Fibroblast of skin of right biceps (primary cell): ENCODE data around the gene FGF9.

ENCODE experiments used
- DNase-seq: peaks from one replicate; pipeline ENCODE4 v3.0.0-alpha.2; 2013

Gene FGF9

GRCh38 chr13:21675095-21675991 is 4.5 kb downstream of the FGF9 start:
- no peak for DNase-seq

GRCh38 chr13:21676611-21677021 is 5.7 kb downstream of the FGF9 start:
- DNase-seq, result no peak

- DNase-seq, result no peak
Observed at GRCh38 chr13:21677075-21677623, 6.3 kb downstream of the FGF9 start.

- DNase-seq, result peak; percentile 66
Observed at GRCh38 chr13:21683034-21683733, 12.3 kb downstream of the FGF9 start.

GRCh38 chr13:21684576-21684975 is 13.7 kb downstream of the FGF9 start:
- no peak for DNase-seq

GRCh38 chr13:21685485-21686064 is 14.7 kb downstream of the FGF9 start:
- DNase-seq, result no peak

GRCh38 chr13:21686751-21687391 is 16.0 kb downstream of the FGF9 start:
- no peak for DNase-seq

- DNase-seq, result no peak
Observed at GRCh38 chr13:21688056-21688455, 17.2 kb downstream of the FGF9 start.

- DNase-seq, result no peak
Observed at GRCh38 chr13:21689097-21689496, 18.2 kb downstream of the FGF9 start.

GRCh38 chr13:21690955-21691354 is 20.1 kb downstream of the FGF9 start:
- no peak for DNase-seq

- DNase-seq, result no peak
Observed at GRCh38 chr13:21691500-21691899, 20.6 kb downstream of the FGF9 start.

- DNase-seq, result no peak
Observed at GRCh38 chr13:21691928-21692327, 21.1 kb downstream of the FGF9 start.

- DNase-seq, result no peak
Observed at GRCh38 chr13:21694831-21695230, 24.0 kb downstream of the FGF9 start.

GRCh38 chr13:21695546-21695945 is 24.7 kb downstream of the FGF9 start:
- DNase-seq, result no peak

- DNase-seq, result no peak
Observed at GRCh38 chr13:21696865-21697448, 26.1 kb downstream of the FGF9 start.

- DNase-seq, result no peak
Observed at GRCh38 chr13:21698817-21699679, 28.2 kb downstream of the FGF9 start.

GRCh38 chr13:21701460-21701859 is 30.6 kb downstream of the FGF9 start:
- no peak for DNase-seq

- DNase-seq, result no peak
Observed at GRCh38 chr13:21703846-21704245, 33.0 kb downstream of the FGF9 start.

GRCh38 chr13:21707586-21707985 is 36.7 kb downstream of the FGF9 start:
- DNase-seq, result no peak

GRCh38 chr13:21709697-21710096 is 38.8 kb downstream of the FGF9 start:
- no peak for DNase-seq

- DNase-seq, result no peak
Observed at GRCh38 chr13:21710163-21710562, 39.3 kb downstream of the FGF9 start.

- no peak for DNase-seq
Observed at GRCh38 chr13:21717817-21718216, 46.9 kb downstream of the FGF9 start.
